Activated T-cell treated with anti-CD3 and anti-CD28 coated beads, Interleukin-2, amount 50 U/mL, for 48 hours (primary cell): ENCODE results near the gene KCNK17.
"Not testable (repeated sequence)": the region's sequence is repeated elsewhere in the genome, so short reads cannot be mapped to it uniquely, and the experiment has no call there.

Source experiments
- DNase-seq, 2 experiments: peaks; one replicate each; pipeline ENCODE4 v3.0.0-alpha.2; 2020

KCNK17 gene

DNA sequence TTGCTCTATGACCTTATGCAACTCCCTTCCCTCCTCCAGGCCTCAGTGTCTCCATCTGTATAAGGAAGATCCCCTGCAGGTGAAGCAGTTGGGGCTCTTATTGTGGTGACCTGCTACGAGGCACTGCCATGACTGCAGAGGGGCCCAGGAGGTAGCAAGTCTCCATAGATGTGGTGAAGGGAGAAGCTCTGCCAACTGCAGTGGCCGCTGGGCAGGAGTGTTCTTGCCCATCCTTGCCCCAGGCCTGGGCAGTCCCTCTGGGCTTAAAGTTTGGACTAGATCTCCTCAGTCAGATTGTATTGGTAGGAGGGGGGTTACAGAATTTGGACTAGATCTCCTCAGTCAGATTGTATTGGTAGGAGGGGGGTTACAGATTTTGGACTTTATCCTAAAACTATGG lies 12.2 kb downstream of the KCNK17 start:
- DNase-seq: no peak

DNA sequence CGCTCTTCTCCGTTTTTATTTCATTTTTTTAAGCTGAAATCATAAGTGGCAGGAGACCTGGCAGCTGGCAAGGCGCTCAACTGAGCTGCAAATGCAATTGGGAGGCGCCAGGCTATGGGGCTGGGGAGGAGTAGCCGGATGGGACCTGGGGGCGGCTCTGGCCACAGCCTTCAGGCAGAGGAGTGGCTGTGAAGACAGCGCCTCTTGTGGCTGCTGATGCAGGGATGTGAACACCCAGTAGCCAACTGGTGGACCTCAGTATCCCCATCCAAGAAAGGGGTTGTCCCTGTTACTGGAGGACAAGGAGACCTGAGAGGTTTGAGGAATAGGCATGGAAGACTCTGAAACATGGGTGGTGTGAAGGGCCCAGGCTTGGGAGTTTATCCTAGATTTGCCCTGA lies 12.6 kb downstream of the KCNK17 start:
- no peak for DNase-seq

DNA sequence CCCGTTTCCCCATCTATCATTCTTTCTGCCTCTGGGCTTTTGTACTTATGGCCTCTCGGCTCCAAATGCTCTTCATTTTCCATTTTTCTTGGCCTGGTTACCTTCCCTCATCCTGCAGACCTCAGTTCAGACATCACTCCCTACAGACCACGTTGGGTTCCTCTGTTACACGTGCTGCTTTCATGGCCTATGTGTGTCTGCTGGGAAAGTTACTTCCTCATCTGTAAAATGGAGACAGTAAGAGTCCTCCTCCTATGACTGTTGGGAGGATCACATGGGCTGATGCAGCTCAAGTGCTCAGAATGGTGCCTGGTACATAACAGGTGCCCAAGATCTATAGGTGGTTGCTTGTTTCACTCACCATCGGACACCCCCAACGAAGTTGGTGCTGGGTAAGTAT lies 13.5 kb downstream of the KCNK17 start:
- DNase-seq: no peak

DNA sequence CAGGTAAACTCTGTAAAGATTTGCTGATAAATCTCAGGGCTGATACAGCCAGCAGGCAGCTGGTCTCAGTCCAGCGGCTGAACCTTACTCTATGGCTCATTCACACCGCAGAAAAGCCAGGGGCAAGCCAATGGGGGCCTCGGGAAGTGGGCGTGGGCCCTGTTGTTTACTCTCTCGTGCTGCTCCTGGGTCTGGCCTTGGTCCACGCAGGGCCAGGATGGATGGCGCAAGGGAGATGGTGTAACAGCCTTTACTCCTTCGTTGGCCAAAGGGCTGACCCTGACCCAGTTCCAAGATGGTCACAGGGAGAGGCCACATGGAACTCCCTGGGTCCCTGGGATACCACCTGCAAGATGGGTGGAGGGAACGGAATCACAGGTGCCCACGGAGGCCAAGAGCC lies 16.2 kb downstream of the KCNK17 start:
- DNase-seq: no peak

DNA sequence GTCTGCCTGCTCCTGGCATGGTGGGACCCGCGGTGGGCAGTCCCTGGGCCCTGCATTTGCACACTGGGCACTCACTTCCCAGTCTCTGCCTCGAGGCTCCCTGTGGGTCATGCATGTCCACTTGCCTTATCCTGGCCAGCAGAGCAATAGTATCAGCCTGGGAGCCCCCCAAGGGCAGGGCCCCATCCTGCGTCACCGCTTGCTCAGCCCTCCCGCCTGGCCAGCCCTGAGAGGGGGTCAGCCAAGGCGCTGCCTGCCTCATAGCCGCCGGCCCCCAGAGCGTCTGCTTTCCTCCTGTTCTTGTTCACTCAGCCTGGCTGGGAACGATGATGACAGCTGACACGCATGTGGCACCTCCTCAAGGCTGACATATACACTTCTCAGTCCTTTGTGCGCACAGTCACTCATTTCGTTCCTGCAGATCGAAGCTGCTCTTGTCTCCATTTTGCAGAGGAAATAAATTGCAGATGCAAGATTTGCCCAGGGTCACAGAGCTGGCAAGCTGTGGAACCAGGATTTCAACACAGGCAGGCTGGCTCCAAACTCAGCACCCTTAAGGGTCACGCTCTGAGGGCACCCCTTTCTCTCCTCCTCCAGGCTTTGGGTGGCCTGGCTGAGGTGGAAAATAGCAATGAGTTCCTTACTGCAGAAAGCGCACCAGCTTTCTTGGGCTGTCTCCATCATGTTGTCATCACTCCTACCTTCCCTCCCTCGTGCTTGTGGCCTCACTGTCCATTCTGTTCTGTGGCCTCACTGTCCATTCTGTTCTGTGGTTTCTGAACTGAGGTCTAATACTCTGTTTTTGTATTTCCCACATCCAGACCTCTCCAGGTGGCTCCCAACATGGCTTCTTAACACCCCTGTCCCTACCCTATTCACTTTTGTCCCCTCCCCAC lies 17.2 kb downstream of the KCNK17 start:
- DNase-seq: no peak

DNA sequence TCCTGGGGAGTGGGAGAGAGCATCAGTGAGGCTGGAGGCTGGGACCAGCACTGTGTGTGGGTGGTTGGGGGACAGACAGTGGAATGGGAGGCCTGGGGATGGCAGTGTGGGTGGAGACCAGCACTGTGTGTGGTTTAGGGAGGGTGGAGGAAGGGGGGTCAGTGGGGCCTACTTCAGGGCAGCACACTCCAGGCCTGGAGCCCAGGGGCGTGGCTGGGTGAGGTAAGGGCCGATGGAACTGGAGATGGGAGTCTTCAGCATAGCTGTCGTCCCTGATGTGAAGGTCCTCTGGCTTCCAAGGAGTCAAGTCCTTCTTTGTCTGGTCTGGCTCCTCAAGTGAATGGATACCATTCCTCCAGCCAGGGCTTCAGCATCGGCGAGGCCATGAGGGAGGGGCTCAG lies 18.6 kb downstream of the KCNK17 start:
- no peak for DNase-seq

DNA sequence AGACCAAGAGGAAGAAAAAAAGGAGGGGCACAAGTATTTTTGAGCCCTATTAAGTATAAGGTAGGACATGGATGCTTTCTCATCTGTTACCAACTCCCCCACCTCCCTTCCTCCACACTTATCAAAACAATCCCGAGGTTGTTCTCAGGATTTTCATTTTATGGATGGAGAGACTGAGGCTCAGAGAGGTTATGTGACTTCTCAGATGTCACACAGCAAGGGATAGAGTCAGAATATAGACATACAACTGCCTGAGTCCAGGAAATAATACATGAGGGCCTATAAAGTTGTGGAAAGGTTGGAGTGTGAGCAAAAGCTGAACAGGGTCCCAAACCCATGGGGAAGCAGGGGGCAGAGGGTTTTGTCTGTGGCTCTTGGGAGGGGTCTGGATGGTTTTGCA lies 19.3 kb downstream of the KCNK17 start:
- DNase-seq: no peak

DNA sequence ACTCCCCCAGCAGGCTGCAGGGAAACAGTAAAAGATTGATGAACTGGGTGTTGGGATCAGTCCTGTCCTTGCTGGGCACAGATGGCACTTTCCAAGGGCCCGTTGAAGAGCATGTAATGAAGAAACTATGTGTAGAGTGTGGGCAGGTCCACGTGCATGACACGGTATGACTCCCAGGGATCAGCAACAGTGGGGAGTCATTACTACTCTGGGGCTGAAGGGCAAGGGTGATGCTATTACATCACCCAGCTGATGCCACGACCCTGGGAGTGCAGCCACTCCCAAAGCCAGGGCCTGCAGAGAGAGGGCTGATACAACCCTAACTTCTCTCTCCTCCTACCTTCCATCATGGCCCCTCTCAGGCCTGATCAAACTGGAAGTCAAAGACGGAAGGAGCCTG lies 20.1 kb downstream of the KCNK17 start:
- no peak for DNase-seq

DNA sequence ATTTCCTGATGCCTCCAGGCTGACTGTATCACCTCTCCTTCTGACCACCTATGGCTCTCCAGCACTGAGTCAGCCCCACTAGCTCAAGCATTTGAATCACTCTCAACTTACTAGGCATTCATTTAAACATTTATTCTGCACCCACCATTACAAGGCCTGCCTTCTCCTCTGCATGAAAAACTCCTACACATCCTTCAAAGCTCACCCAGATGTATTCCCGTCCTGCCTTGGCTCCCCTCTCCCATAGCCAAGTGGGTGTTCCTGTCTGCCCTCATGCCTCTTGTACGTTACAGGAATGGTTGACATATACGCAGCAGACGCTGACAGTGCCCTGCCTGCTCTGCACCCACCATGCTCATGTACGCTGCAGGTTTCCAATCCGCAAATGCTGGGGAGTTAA lies 21.6 kb downstream of the KCNK17 start:
- no peak for DNase-seq

DNA sequence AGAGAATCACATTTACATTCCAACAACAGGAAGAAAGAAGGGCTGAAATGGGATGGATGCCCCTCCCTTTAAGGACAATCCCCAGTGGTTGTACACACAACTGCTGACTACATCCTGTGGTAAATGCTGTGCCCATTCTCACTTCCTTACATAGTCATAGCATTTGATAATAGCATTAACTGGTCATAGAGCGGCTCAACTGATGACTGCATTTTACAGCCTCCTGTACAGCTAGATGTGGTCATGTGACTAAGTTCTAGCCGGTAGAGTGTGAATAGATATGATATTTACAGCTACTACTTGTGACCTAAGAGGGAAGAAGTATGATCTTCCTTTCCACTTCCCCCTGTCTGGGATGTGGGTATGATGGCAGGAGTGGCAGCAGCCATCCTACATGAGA lies 24.7 kb downstream of the KCNK17 start:
- DNase-seq: no peak

DNA sequence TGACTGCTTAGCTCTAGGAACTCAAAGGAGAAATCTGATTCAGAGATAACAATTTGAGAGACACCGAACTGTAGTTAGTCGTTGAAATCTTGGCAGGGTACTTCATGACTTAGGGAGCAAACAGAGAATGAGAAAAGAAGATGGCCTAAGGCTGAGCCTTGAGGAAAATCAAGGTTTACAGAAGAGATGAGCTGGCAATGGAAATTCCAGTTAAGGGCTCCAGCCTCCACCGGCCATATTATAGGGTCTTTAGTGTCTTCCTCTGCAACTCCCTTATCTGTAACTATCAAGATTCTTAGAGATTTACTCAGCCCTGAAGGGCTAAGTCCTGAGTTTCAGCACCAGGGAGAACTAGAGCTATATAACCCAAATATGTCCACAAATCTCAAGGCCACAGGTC lies 26.6 kb downstream of the KCNK17 start:
- DNase-seq: no peak

DNA sequence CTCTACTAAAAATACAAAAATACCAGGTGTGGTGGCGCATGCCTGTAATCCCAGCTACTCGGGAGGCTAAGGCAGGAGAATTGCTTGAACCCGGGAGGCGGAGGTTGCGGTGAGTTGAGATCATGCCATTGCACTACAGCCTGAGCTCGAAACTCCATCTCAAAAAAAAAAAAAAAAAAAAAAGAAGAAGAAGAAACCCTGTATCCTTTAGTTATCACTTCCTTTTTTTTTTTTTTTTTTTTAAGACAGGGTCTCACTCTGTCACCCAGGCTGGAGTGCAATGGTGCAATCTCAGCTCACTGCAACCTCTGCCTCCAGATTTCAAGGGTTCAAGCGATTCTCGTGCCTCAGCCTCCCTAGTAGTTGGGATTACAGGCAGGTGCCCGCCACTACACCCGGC lies 27.6 kb downstream of the KCNK17 start:
- DNase-seq: not testable (repeated sequence)

DNA sequence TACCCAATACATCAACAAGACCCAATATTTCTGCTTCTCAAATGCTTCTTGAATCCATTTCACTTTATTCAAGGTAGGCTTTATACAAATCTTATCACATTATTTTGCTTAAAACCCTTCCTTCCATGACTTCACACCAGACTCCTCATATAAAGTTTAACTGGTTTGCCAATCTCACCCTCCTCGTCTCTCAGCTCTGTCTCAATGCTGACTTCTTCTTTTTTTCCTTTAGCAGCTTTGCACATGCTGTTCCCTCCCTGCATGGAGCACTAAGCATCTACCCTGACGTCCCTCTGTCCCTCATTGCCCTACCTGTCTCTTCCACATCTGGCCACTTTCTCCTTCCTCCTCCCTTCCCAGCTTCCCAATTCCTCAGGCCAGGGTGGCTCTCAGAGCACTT lies 31.4 kb downstream of the KCNK17 start:
- DNase-seq: no peak

DNA sequence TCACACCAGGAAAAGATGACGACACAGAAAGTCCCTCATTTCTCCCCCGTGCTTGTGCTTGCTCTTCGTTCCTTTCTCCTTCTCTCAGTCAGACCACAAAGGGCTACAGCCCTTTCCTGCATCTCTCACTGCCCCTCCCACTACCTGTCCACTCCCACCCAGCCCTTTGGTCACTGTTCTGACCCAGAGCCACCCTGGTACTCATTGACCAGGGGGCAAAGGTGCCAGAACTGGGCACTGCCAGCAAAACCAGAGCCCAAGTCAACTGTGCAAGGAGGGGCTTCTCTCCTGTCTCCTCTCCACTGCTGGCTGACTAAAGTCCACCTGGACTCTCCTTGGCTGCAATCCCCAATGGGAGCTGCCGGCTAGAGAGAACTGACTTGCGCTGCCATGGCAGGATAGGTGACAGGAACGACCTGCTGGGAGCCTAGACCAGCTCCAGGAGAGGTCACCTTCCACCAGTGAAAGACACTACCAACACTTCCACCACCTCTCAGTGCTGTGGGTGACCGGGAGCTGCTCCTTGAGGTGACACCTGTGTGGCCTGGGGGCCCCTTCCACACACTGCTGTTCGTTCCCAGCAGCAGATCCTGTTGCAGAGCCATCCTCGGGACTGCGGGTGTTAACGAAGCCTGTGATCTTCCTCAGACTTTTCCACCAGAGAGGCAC lies 32.8 kb downstream of the KCNK17 start:
- DNase-seq: no peak

DNA sequence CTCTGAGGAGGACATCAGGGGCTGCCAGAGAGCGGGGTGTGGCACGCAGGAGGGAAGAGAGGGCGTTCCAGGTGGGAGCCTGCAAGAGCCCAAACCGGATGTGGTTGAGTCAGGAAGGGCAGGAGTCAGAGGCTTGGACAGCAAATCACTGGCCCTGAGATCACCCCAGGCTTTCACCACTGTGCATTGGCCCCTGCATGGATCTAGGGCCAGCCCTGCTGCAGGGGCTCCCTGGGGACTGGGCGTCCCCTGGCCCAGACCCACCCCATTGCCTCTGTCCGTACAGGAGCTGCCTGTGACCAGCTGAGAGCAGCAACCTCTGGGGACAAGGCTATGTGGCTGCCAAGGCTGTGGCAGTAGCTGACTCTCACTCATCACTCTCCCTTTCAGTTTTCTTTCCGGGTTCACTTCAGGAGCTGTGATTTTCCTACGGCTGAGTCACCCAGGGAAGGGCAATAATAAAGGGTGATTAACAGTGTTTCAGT lies 33.9 kb downstream of the KCNK17 start:
- DNase-seq: no peak

DNA sequence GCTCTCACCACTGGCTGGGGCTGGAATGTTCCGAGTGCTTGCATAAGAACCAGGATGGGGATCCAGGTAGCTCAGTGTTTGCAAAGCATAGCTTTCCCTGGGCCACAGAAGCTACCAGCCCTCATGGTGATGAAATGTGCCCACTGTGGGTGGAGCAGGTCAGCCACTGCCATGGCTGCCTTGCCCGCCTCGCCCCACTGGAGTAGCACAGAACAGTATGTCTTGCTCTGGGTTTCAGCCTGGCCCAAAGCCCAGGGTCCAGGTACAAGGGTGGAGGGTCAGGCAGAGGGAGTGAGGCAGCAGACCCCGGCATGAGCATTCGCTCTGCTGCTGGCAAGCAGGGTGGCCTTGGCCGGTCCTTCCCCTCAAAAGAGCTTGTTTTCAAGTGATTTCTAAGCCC lies 34.7 kb downstream of the KCNK17 start:
- DNase-seq: no peak

DNA sequence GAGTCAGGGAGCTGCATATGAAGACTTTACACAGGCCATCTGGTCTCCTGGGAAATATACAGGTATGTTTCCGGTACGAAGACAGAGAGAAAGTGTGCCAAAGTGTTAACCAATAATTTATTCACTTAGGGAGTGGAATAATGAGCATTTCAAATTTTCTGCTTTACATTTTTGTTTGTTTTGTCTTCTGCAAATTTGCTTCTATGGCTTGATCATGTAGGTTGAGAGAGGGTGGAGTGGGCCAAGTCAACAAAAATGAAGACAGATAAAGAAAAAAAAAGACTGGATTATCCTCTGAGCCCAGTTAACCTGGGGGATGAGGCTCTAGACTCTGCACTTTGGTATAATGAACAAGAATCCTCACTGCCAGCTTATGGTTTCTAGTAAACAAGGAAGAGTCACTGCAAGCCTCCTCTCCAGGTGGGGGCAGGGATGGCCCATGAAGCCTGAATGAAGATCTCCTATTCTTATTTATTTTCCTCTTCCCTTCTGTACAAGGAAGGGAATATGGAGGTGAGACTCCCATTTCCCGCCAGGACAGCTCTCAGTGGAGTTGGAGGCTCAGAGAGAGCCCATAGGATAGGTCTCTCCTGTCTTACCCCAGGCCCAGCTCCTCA lies 37.7 kb downstream of the KCNK17 start:
- no peak for DNase-seq

DNA sequence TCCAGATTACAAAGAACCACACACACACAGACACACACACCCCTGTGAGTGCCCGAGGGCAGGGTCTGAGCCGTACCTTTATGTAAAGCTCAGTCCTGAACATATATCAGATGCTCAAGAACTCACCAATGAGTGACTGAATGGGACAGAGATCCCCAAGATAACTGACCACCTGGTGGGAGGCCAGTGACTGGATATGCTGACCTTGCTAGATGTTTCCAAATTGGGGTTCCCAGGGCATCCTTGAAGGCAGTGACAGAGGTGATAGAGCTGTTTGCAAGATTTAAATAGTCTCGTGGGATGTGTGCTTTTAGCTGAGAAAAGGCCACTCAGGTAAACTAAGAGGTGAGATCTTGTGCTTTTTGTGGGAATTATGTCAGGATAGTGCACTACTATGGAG lies 39.3 kb downstream of the KCNK17 start:
- DNase-seq: no peak

DNA sequence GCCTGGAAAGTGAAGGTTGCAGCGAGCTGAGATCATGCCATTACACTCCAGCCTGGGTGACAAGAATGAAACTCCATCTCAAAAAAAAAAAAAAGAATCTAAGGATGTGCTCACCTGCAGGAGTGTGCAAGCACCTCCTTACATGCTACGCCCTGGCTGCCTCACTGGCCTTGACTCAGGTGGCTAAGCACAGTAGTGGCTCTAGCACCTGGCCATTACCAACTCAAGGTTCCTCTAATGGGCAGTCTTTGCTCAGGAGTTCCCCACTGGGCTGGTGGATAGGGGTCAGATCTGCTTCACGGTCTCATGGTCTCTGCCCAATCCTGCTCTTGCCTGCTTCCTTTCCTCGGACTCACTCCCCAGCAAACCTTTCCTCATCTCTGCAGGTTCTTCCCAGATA lies 39.7 kb downstream of the KCNK17 start:
- DNase-seq: no peak

DNA sequence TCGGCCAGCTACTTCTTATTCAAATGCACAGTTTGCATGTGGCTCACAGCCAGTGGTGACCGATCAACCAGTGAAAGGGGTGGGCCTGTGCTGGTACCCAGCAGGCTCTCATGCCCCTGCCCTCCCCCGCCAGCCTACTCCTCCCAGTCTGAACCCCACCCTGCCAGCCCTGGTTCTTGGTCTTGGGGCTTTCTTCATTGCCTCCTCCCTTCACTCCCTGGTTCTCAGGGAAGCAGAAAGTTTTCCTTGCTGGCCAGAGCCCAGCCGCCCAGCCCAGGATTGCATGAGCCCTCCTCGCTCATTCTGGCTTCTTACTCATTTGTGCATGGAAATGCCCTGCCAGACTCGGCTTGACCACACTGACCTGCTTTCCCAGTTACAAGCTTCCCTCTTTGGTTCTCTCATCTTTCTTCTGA lies 40.8 kb downstream of the KCNK17 start:
- no peak for DNase-seq

DNA sequence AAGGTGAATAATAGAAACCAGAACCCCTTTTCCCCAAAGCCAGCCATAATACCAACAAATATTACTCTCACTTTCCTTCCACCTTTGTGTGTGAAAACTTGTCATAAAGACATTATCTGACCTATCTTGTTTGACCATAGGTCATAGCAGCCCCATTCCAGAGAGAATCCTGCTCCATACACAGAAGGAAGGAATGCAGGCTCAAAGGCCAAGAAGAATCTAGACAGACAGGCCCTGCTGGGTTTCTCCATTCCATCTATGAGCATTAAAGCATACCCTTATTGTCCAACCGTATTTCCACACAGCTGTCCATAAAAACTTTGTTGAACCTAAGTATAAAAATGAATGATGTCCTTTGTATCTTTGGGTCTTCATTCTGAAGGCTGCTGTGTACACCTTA lies 44.3 kb downstream of the KCNK17 start:
- DNase-seq: no peak

DNA sequence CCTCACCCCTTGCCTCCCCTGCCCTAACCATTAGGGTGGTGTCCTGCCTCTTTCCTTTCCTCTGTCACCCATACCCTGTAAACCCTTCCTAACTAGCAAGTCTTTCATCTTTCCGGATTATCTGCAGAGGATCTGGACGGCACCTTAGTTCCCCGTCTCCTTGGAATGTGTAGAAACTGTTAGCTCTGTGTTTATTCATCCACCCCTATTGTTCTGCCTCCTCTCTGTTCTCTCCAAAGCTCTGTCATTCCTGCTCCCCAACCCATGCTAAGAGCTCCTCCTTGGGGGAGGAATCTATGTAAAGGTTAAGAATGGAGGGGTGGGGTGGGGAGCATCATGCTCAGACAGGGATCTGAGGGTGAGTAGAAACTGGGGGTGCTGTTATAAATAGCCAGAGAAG lies 45.5 kb downstream of the KCNK17 start:
- DNase-seq: no peak

DNA sequence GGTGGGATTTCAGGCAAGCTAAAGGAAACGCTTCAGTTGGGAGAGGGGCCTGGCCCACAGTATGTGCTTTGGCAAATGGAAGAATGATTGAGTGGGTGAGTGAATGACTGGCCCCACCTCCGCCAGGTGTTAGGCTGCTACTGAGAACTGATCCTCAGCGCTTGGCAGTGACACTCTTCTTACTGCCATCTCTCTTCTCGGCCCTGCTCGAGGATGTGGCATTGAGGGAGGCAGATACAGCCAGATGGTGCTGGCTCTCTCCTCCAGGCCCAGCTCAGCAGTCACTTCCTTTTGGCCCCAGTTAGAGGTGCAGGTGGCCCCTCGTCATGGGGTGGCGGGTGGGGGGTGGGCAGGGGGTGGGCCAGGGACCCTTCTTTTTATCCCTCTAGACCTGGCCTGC lies 46.0 kb downstream of the KCNK17 start:
- DNase-seq: no peak

DNA sequence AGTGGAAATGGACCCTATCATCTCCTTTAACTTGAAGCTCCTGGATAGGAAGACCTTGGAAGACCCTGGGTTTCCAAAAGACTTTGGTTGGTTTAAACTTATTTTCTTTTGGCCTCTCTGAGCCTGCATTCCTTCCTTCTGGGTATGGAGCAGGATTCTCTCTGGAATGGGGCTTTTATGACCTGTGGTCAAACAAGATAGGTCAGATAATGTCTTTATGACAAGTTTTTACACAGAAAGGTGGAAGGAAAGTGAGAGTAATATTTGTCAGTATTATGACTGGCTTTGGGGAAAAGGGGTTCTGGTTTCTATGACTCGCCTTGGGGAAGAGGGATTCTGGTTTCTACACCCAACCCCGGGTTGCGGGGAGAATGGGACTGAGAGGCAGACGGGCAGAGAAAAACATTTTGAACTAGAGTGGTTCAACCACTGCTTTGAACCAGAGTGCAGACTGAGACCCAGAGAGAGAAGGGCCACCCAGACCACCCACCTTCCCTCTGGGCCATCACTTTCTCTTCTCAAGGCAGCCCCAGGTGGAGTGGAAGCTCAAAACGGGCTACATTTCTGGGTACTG lies 47.4 kb downstream of the KCNK17 start:
- DNase-seq: peak; percentile 21 to 22
